ENCODE results near the gene MARS1. TPM values are rescaled to one million over a fixed set of nuclear protein-coding genes. Genes with fewer than 3 reads are reported as not detected.

The MARS1 gene
- total RNA-seq, 1 donor from 2014 or later = 141 TPM

- Histone ChIP-seq H3K36me3 (peaks cover 67% of the 10 kb centered on the region), H3K27ac (no peak overlapping the region), H3K4me1 (peaks cover 32% of the 10 kb centered on the region), H3K4me3 (no peak overlapping the region), H3K9me3 (no peaks in the 10 kb centered on the region), H3K27me3 (no peaks in the 10 kb centered on the region)
- ATAC-seq (no peak), DNase-seq (no peak)
- intact Hi-C loops (cut with DNase I) = no loop called here
- TF ChIP-seq CTCF (IDR thresholded peaks at IDR 0.05) = no peak
Measured at GRCh38 chr12:57525615-57526383, 37.9 kb downstream of the MARS1 start.

- H3K4me3 ChIP-seq = no peak overlapping the region
- H3K9me3 ChIP-seq = no peaks in the 10 kb centered on the region
- peaks cover 24% of the 10 kb centered on the region for H3K4me1 ChIP-seq
- intact Hi-C loops (cut with DNase I) = no loop called here
- TF ChIP-seq CTCF (IDR thresholded peaks at IDR 0.05) = no peak
- DNase-seq (no peak), ATAC-seq (no peak)
- H3K27me3 ChIP-seq = no peaks in the 10 kb centered on the region
- no peak overlapping the region for H3K27ac ChIP-seq
- peaks cover 75% of the 10 kb centered on the region for H3K36me3 ChIP-seq
Measured at GRCh38 chr12:57526477-57527126, 38.7 kb downstream of the MARS1 start.

- peaks cover 81% of the 10 kb centered on the region for H3K36me3 ChIP-seq
Measured at GRCh38 chr12:57527184-57527583, 39.3 kb downstream of the MARS1 start.

GRCh38 chr12:57528176-57528575 is 40.3 kb downstream of the MARS1 start:
- intact Hi-C loops (cut with DNase I) = no loop called here
- no peaks in the 10 kb centered on the region for H3K27me3 ChIP-seq

More at GRCh38 chr12:57527184-57527583, 39.3 kb downstream of the MARS1 start:
- Histone ChIP-seq H3K9me3 (no peaks in the 10 kb centered on the region), H3K4me3 (no peak overlapping the region), H3K27me3 (no peaks in the 10 kb centered on the region), H3K4me1 (peaks cover 19% of the 10 kb centered on the region), H3K27ac (no peak overlapping the region)
- intact Hi-C loops (cut with DNase I) = no loop called here
- ATAC-seq (no peak), DNase-seq (no peak)
- no peak for TF ChIP-seq CTCF (IDR thresholded peaks at IDR 0.05)

GRCh38 chr12:57528831-57529555 is 41.1 kb downstream of the MARS1 start:
- TF ChIP-seq CTCF (IDR thresholded peaks at IDR 0.05) = no peak
- ATAC-seq = no peak
- Histone ChIP-seq H3K27me3 (no peaks in the 10 kb centered on the region), H3K4me3 (no peak overlapping the region), H3K9me3 (no peaks in the 10 kb centered on the region), H3K36me3 (peaks cover 99% of the 10 kb centered on the region), H3K4me1 (peaks cover 14% of the 10 kb centered on the region), H3K27ac (no peak overlapping the region)
- intact Hi-C loops (cut with DNase I) = no loop called here
- DNase-seq = no peak

More at GRCh38 chr12:57528176-57528575, 40.3 kb downstream of the MARS1 start:
- Histone ChIP-seq H3K9me3 (no peaks in the 10 kb centered on the region), H3K27ac (no peak overlapping the region), H3K4me1 (peaks cover 19% of the 10 kb centered on the region), H3K36me3 (peaks cover 91% of the 10 kb centered on the region), H3K4me3 (no peak overlapping the region)
- DNase-seq (no peak), ATAC-seq (no peak)
- no peak for TF ChIP-seq CTCF (IDR thresholded peaks at IDR 0.05)
